ENCODE measurements around the gene WWC1.
A peak's percentile ranks its signal among the peaks of the same experiment; 100 is the strongest.

Gene WWC1

DNA sequence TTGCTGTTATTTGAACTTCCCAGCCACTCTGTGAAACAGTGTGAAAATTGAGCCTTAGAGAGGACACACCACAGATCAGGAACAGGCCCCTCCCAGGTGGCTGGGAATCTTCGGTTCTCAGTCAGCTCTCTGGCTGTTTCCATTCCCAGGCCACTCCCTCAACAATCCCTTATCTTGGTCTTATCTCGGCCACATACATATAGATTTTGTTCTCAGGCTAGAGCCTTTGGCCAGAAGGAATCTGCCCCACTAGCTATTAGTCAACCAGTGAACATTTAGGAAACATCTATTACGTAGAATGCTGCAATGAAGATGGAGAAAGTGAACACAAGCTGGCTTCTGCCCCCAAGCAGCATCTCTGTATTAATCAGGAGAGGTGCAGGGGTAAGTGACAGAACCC is 21.0 kb upstream of the WWC1 start:
- Histone ChIP-seq H3K79me1 (replicated peaks; ENCODE audit: low read length, poor library complexity, severe bottlenecking) (no peaks in the 10 kb centered on the region), H3K23ac (ENCODE audit: low read length in 2 of 2) (no peak overlapping the region), H2AFZ (ENCODE audit: low read depth, low read length) (no peak overlapping the region), H4K8ac (ENCODE audit: low read length) (no peak overlapping the region), H3K9me3 (ENCODE audit: control insufficient read depth, low read length) (no peaks in the 10 kb centered on the region), H2BK12ac (ENCODE audit: low read length in 2 of 2) (no peak overlapping the region), H3K4ac (ENCODE audit: low read depth in 1 of 2, low read length in 2 of 2) (no peak overlapping the region), H3K27me3 (ENCODE audit: control insufficient read depth in 1 of 2, insufficient read depth in 1 of 2, low read length in 2 of 2) (peaks cover 20 to 23% of the 10 kb centered on the region in 2 experiments), H3K27ac (ENCODE audit: low read length, poor library complexity, severe bottlenecking) (no peak overlapping the region), H3K14ac (ENCODE audit: low read length in 2 of 2) (no peak overlapping the region), H3K4me3 (ENCODE audit: insufficient read depth in 1 of 2, low read depth in 1 of 2, low read length in 2 of 2) (no peak overlapping the region), H3K18ac (ENCODE audit: low read depth in 1 of 2, low read length in 2 of 2) (no peak overlapping the region), H2AK5ac (ENCODE audit: low read length, severe bottlenecking) (no peak overlapping the region), H3K4me1 (ENCODE audit: control insufficient read depth, insufficient read depth, low read depth, low read length) (peaks cover 5% of the 10 kb centered on the region), H3K36me3 (ENCODE audit: control insufficient read depth in 1 of 2, insufficient read depth in 2 of 2, low read depth in 1 of 2, low read length in 2 of 2) (peaks cover 0 to 4% of the 10 kb centered on the region in 2 experiments), H2BK15ac (ENCODE audit: low read depth, poor library complexity, severe bottlenecking) (no peak overlapping the region), H3K9ac (ENCODE audit: low read length) (no peak overlapping the region), H4K91ac (ENCODE audit: low read length) (no peak overlapping the region), H2BK120ac (ENCODE audit: low read depth, low read length) (no peak overlapping the region), H2BK5ac (ENCODE audit: low read depth, low read length, poor library complexity, severe bottlenecking) (no peak overlapping the region), H3K4me2 (ENCODE audit: low read length, poor library complexity, severe bottlenecking) (no peak overlapping the region)
- DNase-seq = peak; percentile 50
- whole genome bisulfite sequencing = 35% methylated on average over 2 of the region's 3 CpGs

DNA sequence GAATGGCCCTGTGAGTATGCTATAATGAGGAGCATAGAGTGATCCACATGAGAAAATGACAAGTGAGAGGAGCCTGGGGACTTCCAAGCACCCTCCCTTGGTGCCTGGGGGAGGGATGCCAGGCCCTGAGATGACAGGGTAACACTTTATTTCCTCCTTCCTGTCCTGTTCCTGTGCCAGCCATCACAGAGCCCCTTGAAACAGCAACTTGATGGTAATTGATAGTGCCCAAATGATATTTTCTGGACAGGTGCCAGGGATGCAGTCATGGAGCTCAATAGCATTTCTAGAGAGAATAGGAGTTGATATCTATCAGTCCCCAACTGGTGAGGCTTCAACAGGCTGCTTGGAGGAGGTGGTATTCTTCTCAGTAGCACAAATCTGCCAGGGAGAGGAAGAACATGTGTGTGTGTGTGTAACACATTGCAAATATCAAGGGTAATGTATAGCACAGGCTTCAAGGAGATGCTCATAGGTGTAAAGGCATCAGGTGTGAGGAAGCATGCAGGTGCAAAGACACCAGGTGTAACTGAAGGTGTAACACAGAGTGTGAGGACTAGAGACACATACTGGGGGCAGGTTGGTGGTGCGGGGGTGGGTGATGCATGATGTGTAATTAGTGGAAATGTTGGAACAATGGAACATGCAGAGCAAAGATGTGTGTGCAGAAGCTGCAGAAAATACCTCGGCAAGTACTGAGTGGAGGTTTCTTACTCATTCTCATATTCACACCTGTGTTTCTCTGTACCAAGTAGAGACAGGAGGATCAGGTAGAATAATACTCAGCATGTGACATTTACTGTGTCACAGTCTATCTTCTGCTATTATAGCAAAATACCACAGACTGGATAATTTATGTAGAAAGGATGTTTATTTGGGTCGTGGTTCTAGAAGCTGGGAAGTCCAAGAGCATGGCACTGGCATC is 18.1 kb upstream of the WWC1 start:
- Histone ChIP-seq H3K36me3 (ENCODE audit: control insufficient read depth in 1 of 2, insufficient read depth in 2 of 2, low read depth in 1 of 2, low read length in 2 of 2) (no peaks in the 10 kb centered on the region), H3K27me3 (ENCODE audit: control insufficient read depth in 1 of 2, insufficient read depth in 1 of 2, low read length in 2 of 2) (peaks cover 37% of the 10 kb centered on the region in 2 experiments), H3K18ac (ENCODE audit: low read depth in 1 of 2, low read length in 2 of 2) (no peak overlapping the region), H2BK5ac (ENCODE audit: low read depth, low read length, poor library complexity, severe bottlenecking) (no peak overlapping the region), H2BK15ac (ENCODE audit: low read depth, poor library complexity, severe bottlenecking) (no peak overlapping the region), H2BK12ac (ENCODE audit: low read length in 2 of 2) (no peak overlapping the region), H3K4me2 (ENCODE audit: low read length, poor library complexity, severe bottlenecking) (no peak overlapping the region), H3K9ac (ENCODE audit: low read length) (no peak overlapping the region), H4K91ac (ENCODE audit: low read length) (no peak overlapping the region), H4K8ac (ENCODE audit: low read length) (no peak overlapping the region), H3K4me1 (ENCODE audit: control insufficient read depth, insufficient read depth, low read depth, low read length) (peaks cover 10% of the 10 kb centered on the region), H2AFZ (ENCODE audit: low read depth, low read length) (no peak overlapping the region), H3K27ac (ENCODE audit: low read length, poor library complexity, severe bottlenecking) (no peak overlapping the region), H3K14ac (ENCODE audit: low read length in 2 of 2) (no peak overlapping the region), H3K23ac (ENCODE audit: low read length in 2 of 2) (no peak overlapping the region), H3K79me1 (replicated peaks; ENCODE audit: low read length, poor library complexity, severe bottlenecking) (no peaks in the 10 kb centered on the region), H3K4ac (ENCODE audit: low read depth in 1 of 2, low read length in 2 of 2) (no peak overlapping the region), H2AK5ac (ENCODE audit: low read length, severe bottlenecking) (no peak overlapping the region), H3K4me3 (ENCODE audit: insufficient read depth in 1 of 2, low read depth in 1 of 2, low read length in 2 of 2) (no peak overlapping the region), H2BK120ac (ENCODE audit: low read depth, low read length) (no peak overlapping the region), H3K9me3 (ENCODE audit: control insufficient read depth, low read length) (no peaks in the 10 kb centered on the region)
- DNase-seq = no peak
- WGBS = 63% methylated on average over 2 of the region's 3 CpGs

DNA sequence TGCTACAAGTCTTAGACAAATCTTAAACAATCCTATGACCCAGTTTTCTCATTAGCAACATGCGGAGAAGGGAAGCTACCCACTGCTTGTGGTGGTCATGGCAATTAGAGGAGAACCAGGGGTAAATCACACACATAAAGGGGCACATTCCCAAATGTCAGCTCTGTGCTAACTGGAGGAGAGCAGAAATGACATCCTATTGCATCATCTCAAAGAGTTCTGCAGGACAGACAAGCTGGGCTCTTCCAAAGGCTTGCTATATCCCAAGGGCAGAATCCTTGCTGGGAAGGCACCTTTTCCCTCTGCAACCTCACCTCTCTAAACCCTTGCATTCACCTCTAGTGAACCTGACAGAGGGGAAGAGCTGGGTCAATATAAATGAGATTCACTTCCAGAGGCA is 17.0 kb upstream of the WWC1 start:
- no peaks in the 10 kb centered on the region for H3K36me3 ChIP-seq (ENCODE audit: control insufficient read depth in 1 of 2, insufficient read depth in 2 of 2, low read depth in 1 of 2, low read length in 2 of 2)
- H3K4me3 ChIP-seq (ENCODE audit: insufficient read depth in 1 of 2, low read depth in 1 of 2, low read length in 2 of 2) = no peak overlapping the region
- no peak overlapping the region for H2BK5ac ChIP-seq (ENCODE audit: low read depth, low read length, poor library complexity, severe bottlenecking)
- WGBS = 100% methylated on average over 1 of the region's 1 CpG
- no peak overlapping the region for H3K18ac ChIP-seq (ENCODE audit: low read depth in 1 of 2, low read length in 2 of 2)
- no peak overlapping the region for H3K23ac ChIP-seq (ENCODE audit: low read length in 2 of 2)
- no peaks in the 10 kb centered on the region for H3K9me3 ChIP-seq (ENCODE audit: control insufficient read depth, low read length)
- H3K27me3 ChIP-seq (ENCODE audit: control insufficient read depth in 1 of 2, insufficient read depth in 1 of 2, low read length in 2 of 2) = peaks cover 35 to 42% of the 10 kb centered on the region in 2 experiments
- H2AK5ac ChIP-seq (ENCODE audit: low read length, severe bottlenecking) = no peak overlapping the region
- H3K4ac ChIP-seq (ENCODE audit: low read depth in 1 of 2, low read length in 2 of 2) = no peak overlapping the region
- no peaks in the 10 kb centered on the region for H3K79me1 ChIP-seq (replicated peaks; ENCODE audit: low read length, poor library complexity, severe bottlenecking)
- H2BK12ac ChIP-seq (ENCODE audit: low read length in 2 of 2) = no peak overlapping the region
- no peak overlapping the region for H2BK120ac ChIP-seq (ENCODE audit: low read depth, low read length)
- no peak overlapping the region for H2AFZ ChIP-seq (ENCODE audit: low read depth, low read length)
- H4K91ac ChIP-seq (ENCODE audit: low read length) = no peak overlapping the region
- no peak overlapping the region for H3K27ac ChIP-seq (ENCODE audit: low read length, poor library complexity, severe bottlenecking)
- no peak overlapping the region for H3K14ac ChIP-seq (ENCODE audit: low read length in 2 of 2)
- H3K4me1 ChIP-seq (ENCODE audit: control insufficient read depth, insufficient read depth, low read depth, low read length) = peaks cover 9% of the 10 kb centered on the region
- H3K4me2 ChIP-seq (ENCODE audit: low read length, poor library complexity, severe bottlenecking) = no peak overlapping the region
- H2BK15ac ChIP-seq (ENCODE audit: low read depth, poor library complexity, severe bottlenecking) = no peak overlapping the region
- no peak for DNase-seq
- no peak overlapping the region for H4K8ac ChIP-seq (ENCODE audit: low read length)
- no peak overlapping the region for H3K9ac ChIP-seq (ENCODE audit: low read length)

DNA sequence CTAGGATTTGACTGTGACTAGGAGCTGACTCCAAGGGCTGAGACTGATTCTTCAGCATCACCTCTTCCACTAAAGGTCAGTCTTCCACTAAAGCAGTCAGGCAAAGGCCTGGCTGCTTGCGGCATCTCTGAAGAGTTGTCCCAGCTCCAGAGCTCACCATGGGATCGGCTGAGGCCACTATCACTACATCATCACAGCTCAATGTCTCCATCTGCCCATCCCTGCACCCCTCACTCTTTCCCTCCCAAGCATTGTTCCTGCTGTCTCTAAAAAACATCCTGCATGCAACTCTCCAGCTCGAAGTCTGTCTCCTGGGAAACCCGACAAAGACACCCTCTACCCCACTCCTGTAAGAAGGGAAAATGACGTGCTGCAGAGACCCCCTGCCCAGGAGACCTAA is 15.5 kb upstream of the WWC1 start:
- no peak overlapping the region for H3K23ac ChIP-seq (ENCODE audit: low read length in 2 of 2)
- no peak overlapping the region for H2BK15ac ChIP-seq (ENCODE audit: low read depth, poor library complexity, severe bottlenecking)
- H3K14ac ChIP-seq (ENCODE audit: low read length in 2 of 2) = no peak overlapping the region
- H3K4ac ChIP-seq (ENCODE audit: low read depth in 1 of 2, low read length in 2 of 2) = no peak overlapping the region
- H2AK5ac ChIP-seq (ENCODE audit: low read length, severe bottlenecking) = no peak overlapping the region
- peaks cover 36 to 42% of the 10 kb centered on the region in 2 experiments for H3K27me3 ChIP-seq (ENCODE audit: control insufficient read depth in 1 of 2, insufficient read depth in 1 of 2, low read length in 2 of 2)
- no peak overlapping the region for H3K9ac ChIP-seq (ENCODE audit: low read length)
- H3K36me3 ChIP-seq (ENCODE audit: control insufficient read depth in 1 of 2, insufficient read depth in 2 of 2, low read depth in 1 of 2, low read length in 2 of 2) = no peaks in the 10 kb centered on the region
- no peak overlapping the region for H3K27ac ChIP-seq (ENCODE audit: low read length, poor library complexity, severe bottlenecking)
- no peak overlapping the region for H3K4me3 ChIP-seq (ENCODE audit: insufficient read depth in 1 of 2, low read depth in 1 of 2, low read length in 2 of 2)
- 81% methylated on average over 2 of the region's 5 CpGs for WGBS
- H2BK12ac ChIP-seq (ENCODE audit: low read length in 2 of 2) = no peak overlapping the region
- no peak overlapping the region for H2BK5ac ChIP-seq (ENCODE audit: low read depth, low read length, poor library complexity, severe bottlenecking)
- no peaks in the 10 kb centered on the region for H3K79me1 ChIP-seq (replicated peaks; ENCODE audit: low read length, poor library complexity, severe bottlenecking)
- no peak overlapping the region for H3K18ac ChIP-seq (ENCODE audit: low read depth in 1 of 2, low read length in 2 of 2)
- H4K91ac ChIP-seq (ENCODE audit: low read length) = no peak overlapping the region
- no peak overlapping the region for H2BK120ac ChIP-seq (ENCODE audit: low read depth, low read length)
- H3K4me2 ChIP-seq (ENCODE audit: low read length, poor library complexity, severe bottlenecking) = no peak overlapping the region
- H2AFZ ChIP-seq (ENCODE audit: low read depth, low read length) = no peak overlapping the region
- no peaks in the 10 kb centered on the region for H3K9me3 ChIP-seq (ENCODE audit: control insufficient read depth, low read length)
- peaks cover 9% of the 10 kb centered on the region for H3K4me1 ChIP-seq (ENCODE audit: control insufficient read depth, insufficient read depth, low read depth, low read length)
- DNase-seq = no peak
- no peak overlapping the region for H4K8ac ChIP-seq (ENCODE audit: low read length)

Data from mesenchymal stem cell (in vitro differentiated cells and primary cell).